ENCODE data around the gene MROH2B.

- TF ChIP-seq CTCF (IDR thresholded peaks at IDR 0.05; ENCODE audit: insufficient read depth, low read length) (no peak), POLR2AphosphoS5 (IDR thresholded peaks at IDR 0.05; ENCODE audit: low read depth) (no peak), SPI1 (IDR thresholded peaks at IDR 0.05; ENCODE audit: borderline replicate concordance, low read depth) (no peak), GABPA (IDR thresholded peaks at IDR 0.05; ENCODE audit: low read depth) (no peak)
- TF ChIP-seq, protein P1, sequence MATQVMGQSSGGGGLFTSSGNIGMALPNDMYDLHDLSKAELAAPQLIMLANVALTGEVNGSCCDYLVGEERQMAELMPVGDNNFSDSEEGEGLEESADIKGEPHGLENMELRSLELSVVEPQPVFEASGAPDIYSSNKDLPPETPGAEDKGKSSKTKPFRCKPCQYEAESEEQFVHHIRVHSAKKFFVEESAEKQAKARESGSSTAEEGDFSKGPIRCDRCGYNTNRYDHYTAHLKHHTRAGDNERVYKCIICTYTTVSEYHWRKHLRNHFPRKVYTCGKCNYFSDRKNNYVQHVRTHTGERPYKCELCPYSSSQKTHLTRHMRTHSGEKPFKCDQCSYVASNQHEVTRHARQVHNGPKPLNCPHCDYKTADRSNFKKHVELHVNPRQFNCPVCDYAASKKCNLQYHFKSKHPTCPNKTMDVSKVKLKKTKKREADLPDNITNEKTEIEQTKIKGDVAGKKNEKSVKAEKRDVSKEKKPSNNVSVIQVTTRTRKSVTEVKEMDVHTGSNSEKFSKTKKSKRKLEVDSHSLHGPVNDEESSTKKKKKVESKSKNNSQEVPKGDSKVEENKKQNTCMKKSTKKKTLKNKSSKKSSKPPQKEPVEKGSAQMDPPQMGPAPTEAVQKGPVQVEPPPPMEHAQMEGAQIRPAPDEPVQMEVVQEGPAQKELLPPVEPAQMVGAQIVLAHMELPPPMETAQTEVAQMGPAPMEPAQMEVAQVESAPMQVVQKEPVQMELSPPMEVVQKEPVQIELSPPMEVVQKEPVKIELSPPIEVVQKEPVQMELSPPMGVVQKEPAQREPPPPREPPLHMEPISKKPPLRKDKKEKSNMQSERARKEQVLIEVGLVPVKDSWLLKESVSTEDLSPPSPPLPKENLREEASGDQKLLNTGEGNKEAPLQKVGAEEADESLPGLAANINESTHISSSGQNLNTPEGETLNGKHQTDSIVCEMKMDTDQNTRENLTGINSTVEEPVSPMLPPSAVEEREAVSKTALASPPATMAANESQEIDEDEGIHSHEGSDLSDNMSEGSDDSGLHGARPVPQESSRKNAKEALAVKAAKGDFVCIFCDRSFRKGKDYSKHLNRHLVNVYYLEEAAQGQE (IDR thresholded peaks at IDR 0.05; ENCODE audit: insufficient replicate concordance, low read depth): no peak
These were observed 75.1 kb downstream of the MROH2B start for GRCh38 chr5:40995801-40996586.
